Neural progenitor cell (in vitro differentiated cells): ENCODE data around the gene ATR.

Source experiments
- EZH2 ChIP-seq: fragments of 200-600 bp; sonication (generic); IDR thresholded peaks from 2 replicates; pipeline ENCODE4 v1.6.1; 2017; ENCODE audit warnings: antibody characterized with exemption, mild to moderate bottlenecking, moderate library complexity
- EZH2phosphoT487 ChIP-seq: fragments of 200-600 bp; sonication (generic); IDR thresholded peaks from 2 replicates; pipeline ENCODE4 v1.6.1; 2017; ENCODE audit warnings: antibody characterized with exemption
- TF ChIP-seq, protein P1 (sequence below): fragments of 200-600 bp; sonication (generic); IDR thresholded peaks from 2 replicates; pipeline ENCODE4 v1.5.1; 2017; ENCODE audit warnings: antibody characterized with exemption, mild to moderate bottlenecking

DNA sequence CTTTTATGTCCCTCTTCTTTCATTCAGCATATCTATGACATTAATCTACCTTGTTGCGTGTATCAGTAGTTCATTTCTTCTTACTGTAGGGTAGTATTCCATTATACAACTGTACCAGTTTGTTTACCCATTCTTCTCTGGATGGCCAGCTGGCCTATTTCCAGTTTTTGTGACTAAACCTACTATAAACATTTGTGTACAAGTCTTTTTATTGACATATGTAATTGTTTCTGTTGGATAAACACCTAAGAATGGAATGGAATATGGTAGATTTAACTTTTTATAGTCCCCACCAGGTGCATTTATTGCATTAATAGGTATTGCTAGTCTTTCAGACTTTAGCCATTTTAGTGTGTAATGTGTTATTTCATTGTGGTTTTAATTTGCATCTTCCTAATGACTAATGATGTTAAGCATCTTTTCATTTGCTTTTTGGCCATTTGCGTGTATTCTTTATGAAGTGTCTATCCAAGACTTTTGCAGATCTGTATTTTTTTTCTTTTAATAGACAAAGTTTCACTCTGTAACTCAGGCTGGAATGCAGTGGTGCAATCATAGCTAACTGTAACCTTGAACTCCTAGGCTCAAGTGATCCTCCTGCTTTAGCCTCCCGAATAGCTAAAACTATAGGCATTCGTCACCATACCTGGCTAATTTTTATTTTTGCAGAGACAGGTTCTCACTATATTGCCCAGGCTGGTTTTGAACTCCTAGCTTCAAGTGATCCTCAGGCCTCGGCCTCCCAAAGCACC lies 88.8 kb downstream of the ATR start:
- TF ChIP-seq, protein P1, sequence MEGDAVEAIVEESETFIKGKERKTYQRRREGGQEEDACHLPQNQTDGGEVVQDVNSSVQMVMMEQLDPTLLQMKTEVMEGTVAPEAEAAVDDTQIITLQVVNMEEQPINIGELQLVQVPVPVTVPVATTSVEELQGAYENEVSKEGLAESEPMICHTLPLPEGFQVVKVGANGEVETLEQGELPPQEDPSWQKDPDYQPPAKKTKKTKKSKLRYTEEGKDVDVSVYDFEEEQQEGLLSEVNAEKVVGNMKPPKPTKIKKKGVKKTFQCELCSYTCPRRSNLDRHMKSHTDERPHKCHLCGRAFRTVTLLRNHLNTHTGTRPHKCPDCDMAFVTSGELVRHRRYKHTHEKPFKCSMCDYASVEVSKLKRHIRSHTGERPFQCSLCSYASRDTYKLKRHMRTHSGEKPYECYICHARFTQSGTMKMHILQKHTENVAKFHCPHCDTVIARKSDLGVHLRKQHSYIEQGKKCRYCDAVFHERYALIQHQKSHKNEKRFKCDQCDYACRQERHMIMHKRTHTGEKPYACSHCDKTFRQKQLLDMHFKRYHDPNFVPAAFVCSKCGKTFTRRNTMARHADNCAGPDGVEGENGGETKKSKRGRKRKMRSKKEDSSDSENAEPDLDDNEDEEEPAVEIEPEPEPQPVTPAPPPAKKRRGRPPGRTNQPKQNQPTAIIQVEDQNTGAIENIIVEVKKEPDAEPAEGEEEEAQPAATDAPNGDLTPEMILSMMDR = no peak
- TF ChIP-seq EZH2 (no peak), EZH2phosphoT487 (no peak)
